HuH-7.5 (cell line): ENCODE results near the gene B4GALT6.
A peak's percentile ranks its signal among the peaks of the same experiment; 100 is the strongest.

Experiments used
- DNase-seq: peaks from one replicate; pipeline ENCODE4 v3.0.0; 2011; ENCODE audit warnings: low spot score

B4GALT6 gene

GRCh38 chr18:31591628-31592027 is 92.8 kb downstream of the B4GALT6 start, which contains the start of gene TTR:
TTR (plus strand) TSS chr18:31591877; CDS start chr18:31591903, 26 bp downstream.
- DNase-seq: peak; percentile 8

DNA sequence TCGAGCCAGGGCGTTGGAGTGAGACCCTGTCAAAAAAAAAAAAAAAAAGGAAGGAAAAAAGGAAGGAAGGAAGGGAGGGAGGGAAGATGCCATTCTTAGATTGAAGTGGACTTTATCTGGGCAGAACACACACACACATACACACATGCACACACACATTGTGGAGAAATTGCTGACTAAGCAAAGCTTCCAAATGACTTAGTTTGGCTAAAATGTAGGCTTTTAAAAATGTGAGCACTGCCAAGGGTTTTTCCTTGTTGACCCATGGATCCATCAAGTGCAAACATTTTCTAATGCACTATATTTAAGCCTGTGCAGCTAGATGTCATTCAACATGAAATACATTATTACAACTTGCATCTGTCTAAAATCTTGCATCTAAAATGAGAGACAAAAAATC is 93.3 kb downstream of the B4GALT6 start:
- no peak for DNase-seq

DNA sequence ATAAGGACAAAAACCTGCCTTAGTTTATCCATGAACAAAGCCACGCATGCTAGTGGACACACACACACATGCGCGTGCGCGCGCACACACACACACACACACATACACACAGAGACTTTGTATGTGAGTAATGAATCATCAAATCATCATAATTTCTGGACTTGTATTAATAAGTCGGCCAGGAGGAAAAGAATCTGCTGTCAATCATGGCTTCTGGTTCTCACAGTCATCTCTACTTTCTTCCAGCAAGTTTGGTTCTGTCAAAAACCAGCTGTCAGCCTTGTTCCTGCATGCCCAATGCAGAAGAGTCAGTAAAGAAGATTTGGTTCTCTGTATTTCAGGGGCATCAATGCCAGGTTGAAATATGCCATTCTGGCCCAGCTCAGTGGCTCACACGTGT is 93.8 kb downstream of the B4GALT6 start:
- DNase-seq: no peak

DNA sequence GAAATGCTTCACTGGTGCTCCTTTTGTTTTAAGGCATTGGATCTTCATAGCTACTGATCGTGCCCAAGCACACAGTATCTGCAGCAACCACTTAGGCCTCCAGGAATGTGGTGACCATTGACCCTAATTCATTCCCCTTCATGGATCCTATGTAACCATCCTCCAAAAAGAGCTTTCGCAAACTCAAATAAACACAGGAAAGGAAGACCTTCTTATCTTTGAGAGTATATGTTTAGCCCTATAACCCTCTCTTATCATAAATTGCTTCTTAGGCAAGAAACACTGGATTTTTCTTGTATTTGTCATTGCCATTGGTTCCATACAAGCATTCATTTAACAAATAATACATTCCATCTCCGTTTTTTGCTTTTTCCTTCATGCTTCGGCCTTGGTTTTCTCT is 96.9 kb downstream of the B4GALT6 start:
- no peak for DNase-seq

- no peak for DNase-seq
Measured at GRCh38 chr18:31586616-31587015, 97.8 kb downstream of the B4GALT6 start.

GRCh38 chr18:31585991-31586390 is 98.4 kb downstream of the B4GALT6 start:
- no peak for DNase-seq

DNA sequence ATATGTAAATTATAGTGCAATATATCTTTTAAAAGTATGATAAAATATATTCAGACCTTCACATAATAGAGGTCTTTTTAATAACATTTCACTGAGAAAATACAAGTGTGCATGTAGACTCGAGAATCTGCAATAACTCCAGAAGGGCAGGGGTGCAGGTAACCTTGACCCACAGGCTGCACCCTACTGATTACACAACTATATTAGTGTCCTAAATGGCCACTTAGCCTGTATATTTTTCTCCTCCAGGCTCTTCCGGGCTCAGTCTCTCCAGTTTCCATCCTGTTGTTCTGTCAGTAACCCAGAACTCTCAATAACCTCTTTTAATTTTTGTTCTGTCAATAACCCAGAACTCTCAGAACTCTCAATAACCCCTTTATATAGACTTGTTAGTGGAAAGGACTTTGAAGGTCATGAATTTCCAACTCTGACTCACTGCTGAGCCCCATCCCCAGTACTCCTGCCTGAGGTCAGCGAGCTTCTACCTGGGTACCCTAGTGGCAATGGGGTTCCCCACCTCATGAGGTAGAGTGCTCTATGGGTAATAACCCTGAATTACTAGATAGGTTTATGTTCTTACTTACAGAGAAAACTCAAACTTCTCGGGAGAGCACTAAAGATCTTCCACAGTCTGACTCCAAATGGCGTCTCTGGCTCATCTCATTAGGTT is 101.1 kb downstream of the B4GALT6 start:
- DNase-seq: no peak

DNA sequence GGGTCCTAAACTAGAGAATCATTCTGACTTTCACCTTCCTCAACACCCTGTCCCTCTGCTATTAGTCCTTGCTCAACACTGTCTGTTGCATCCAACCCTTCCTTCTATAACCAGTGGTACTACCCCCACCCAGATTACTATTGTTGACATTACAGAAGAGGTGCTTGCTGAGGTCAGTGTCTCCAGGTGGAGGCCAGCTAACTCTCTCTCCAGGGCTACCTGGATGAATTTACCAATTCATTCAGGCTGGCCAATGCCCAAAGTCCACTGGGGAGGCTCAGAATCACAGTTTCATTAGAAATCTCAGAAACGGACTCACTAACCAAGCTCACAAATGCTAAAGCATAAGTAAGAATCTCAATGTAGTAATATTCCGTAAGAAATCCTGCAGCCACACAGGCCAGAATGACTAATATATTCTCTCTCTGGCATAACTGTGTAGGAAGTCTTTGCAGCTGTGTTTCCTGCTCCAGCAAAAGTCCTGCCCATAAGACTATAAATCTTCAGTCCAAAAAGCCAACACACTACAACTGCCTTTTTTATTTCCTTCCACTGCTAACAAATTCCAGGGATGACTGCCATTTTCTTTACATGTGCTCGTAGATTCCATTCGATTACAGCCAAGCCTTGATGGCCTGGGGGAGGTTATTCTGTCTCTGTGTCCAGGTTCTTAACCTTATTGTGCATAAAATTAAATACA is 102.7 kb downstream of the B4GALT6 start:
- no peak for DNase-seq

DNA sequence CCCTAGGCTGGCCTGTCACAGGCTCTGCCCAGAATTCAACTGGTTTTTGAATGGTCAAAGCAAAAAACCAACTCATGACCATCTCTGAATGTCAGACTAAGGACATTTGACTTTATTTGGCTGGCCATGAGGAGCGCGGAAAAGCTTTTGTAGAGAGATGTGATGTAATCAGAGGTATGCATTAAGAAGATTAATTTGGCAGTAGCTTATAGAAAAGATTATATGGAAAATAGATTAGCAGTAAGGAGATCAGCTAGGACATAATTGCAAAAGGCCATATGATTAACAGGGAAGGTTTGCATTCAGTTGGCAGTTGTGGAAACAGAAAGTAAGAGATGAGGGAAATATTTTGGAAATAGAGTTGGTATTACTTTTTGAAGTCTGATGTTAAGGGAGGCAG is 105.0 kb downstream of the B4GALT6 start:
- DNase-seq: no peak

GRCh38 chr18:31578126-31578525 is 106.3 kb downstream of the B4GALT6 start:
- DNase-seq: no peak

- no peak for DNase-seq
Measured at GRCh38 chr18:31577195-31577594, 107.2 kb downstream of the B4GALT6 start.

GRCh38 chr18:31576670-31577069 is 107.7 kb downstream of the B4GALT6 start:
- no peak for DNase-seq

- no peak for DNase-seq
Measured at GRCh38 chr18:31575515-31576257, 108.7 kb downstream of the B4GALT6 start.

DNA sequence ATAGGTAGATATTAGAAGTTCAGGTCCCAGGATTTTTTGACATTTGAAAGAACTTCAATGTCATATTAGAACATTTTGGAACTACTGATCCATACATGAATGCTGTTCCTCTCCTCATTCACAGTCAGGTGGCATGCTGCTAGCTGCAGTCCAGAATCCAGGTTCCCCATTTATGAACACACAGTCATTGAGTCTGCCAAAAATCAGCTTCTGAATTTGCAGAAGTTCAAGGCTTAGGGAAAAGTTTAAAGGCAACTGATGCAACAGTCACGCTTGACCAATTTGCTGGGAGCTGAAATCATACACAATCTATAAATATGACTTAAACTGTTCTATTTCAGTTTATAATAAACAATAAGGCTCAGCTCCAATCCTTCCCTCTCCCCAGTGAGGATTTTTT is 110.0 kb downstream of the B4GALT6 start:
- DNase-seq: no peak
